ENCODE data around the gene SH2D4B.

DNA sequence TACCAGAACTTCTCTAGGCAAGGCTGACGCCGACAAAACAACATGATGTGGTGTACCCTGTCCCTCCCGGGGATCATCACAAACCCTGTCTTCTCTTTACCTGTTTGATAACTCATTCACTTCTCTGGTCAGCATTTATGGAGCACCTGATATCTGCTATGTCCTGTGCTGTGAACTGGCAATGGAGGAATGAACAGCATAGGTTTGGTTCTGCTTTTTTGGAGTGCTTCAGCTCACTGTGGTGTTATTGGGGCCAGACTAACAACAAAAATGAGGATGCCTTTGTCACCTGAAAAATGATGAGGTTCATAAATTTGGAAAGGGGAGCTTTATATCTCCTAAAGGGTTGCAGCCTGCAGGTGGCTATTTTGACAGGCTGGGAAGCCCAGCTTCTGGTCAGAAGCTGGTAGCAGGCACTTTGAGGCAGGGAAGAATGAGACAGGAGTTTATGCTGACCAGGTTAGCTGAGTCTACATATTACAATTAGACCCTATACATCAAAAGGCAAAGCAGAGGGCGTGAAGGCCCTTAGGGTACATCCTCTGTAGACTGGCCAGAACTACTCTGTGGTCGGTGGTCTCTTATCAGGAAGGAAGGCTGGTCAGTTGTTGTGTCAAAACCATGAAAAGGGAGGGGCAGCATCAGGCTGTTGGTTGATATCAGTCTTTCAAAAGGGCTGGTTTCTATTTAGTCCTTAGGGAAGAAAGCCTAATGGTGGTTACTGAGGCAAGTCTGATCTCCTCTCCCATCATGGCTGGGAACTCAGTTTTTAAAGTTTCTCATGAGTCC is 42.3 kb downstream of the SH2D4B start:
- TF ChIP-seq POLR2AphosphoS5 (IDR thresholded peaks at IDR 0.05; ENCODE audit: low read depth, low read length): no peak
- no peak for TF ChIP-seq POLR2A (IDR thresholded peaks at IDR 0.05; ENCODE audit: low read depth, low read length)
- no peak for TF ChIP-seq TAF1 (IDR thresholded peaks at IDR 0.05; ENCODE audit: borderline replicate concordance, low read depth, low read length)
